Measurements from ENCODE around the gene SPTB.
"Not testable (repeated sequence)": the region's sequence is repeated elsewhere in the genome, so short reads cannot be mapped to it uniquely, and the experiment has no call there.

The SPTB gene

GRCh38 chr14:64811676-64812075 is 68.0 kb downstream of the SPTB start:
- no peak overlapping the region for H3K9ac ChIP-seq (ENCODE audit: low read depth in 1 of 2, low read length in 2 of 2)
- H3K36me3 ChIP-seq (ENCODE audit: control insufficient read depth in 2 of 2, insufficient read depth in 2 of 2, low read length in 2 of 2) = no peaks in the 10 kb centered on the region
- H3K4me3 ChIP-seq (ENCODE audit: low read length in 2 of 2) = no peak overlapping the region
- H3K27me3 ChIP-seq (ENCODE audit: control insufficient read depth in 2 of 2, insufficient read depth in 2 of 2, low read length in 2 of 2) = no peaks in the 10 kb centered on the region
- H3K27ac ChIP-seq (ENCODE audit: low read depth in 2 of 2, low read length in 2 of 2) = no peak overlapping the region
- no peaks in the 10 kb centered on the region for H3K9me3 ChIP-seq (ENCODE audit: control insufficient read depth in 2 of 2, low read length in 2 of 2)
- peaks cover 0 to 4% of the 10 kb centered on the region in 2 donors for H3K4me1 ChIP-seq (ENCODE audit: control insufficient read depth in 2 of 2, insufficient read depth in 2 of 2, low read length in 2 of 2)

- Histone ChIP-seq H3K27ac (ENCODE audit: low read depth in 2 of 2, low read length in 2 of 2) (no peak overlapping the region), H3K4me3 (ENCODE audit: low read length in 2 of 2) (no peak overlapping the region), H3K9me3 (ENCODE audit: control insufficient read depth in 2 of 2, low read length in 2 of 2) (no peaks in the 10 kb centered on the region), H3K4me1 (ENCODE audit: control insufficient read depth in 2 of 2, insufficient read depth in 2 of 2, low read length in 2 of 2) (peaks cover 0 to 4% of the 10 kb centered on the region in 2 donors), H3K27me3 (ENCODE audit: control insufficient read depth in 2 of 2, insufficient read depth in 2 of 2, low read length in 2 of 2) (no peaks in the 10 kb centered on the region), H3K36me3 (ENCODE audit: control insufficient read depth in 2 of 2, insufficient read depth in 2 of 2, low read length in 2 of 2) (no peaks in the 10 kb centered on the region), H3K9ac (ENCODE audit: low read depth in 1 of 2, low read length in 2 of 2) (no peak overlapping the region)
Observed at GRCh38 chr14:64808449-64808848, 71.3 kb downstream of the SPTB start.

- H3K27ac ChIP-seq (ENCODE audit: low read depth in 2 of 2, low read length in 2 of 2) = no peak overlapping the region
Observed at GRCh38 chr14:64807551-64807950, 72.2 kb downstream of the SPTB start.

GRCh38 chr14:64806862-64807495 is 72.7 kb downstream of the SPTB start:
- H3K36me3 ChIP-seq (ENCODE audit: control insufficient read depth in 2 of 2, insufficient read depth in 2 of 2, low read length in 2 of 2) = no peaks in the 10 kb centered on the region
- no peak overlapping the region for H3K4me3 ChIP-seq (ENCODE audit: low read length in 2 of 2)
- H3K27me3 ChIP-seq (ENCODE audit: control insufficient read depth in 2 of 2, insufficient read depth in 2 of 2, low read length in 2 of 2) = no peaks in the 10 kb centered on the region
- no peaks in the 10 kb centered on the region for H3K9me3 ChIP-seq (ENCODE audit: control insufficient read depth in 2 of 2, low read length in 2 of 2)
- no peak overlapping the region for H3K9ac ChIP-seq (ENCODE audit: low read depth in 1 of 2, low read length in 2 of 2)
- no peak overlapping the region for H3K27ac ChIP-seq (ENCODE audit: low read depth in 2 of 2, low read length in 2 of 2)
- peaks cover 0 to under 1% of the 10 kb centered on the region in 2 donors for H3K4me1 ChIP-seq (ENCODE audit: control insufficient read depth in 2 of 2, insufficient read depth in 2 of 2, low read length in 2 of 2)

More at GRCh38 chr14:64807551-64807950, 72.2 kb downstream of the SPTB start:
- Histone ChIP-seq H3K9me3 (ENCODE audit: control insufficient read depth in 2 of 2, low read length in 2 of 2) (no peaks in the 10 kb centered on the region), H3K36me3 (ENCODE audit: control insufficient read depth in 2 of 2, insufficient read depth in 2 of 2, low read length in 2 of 2) (no peaks in the 10 kb centered on the region), H3K4me3 (ENCODE audit: low read length in 2 of 2) (no peak overlapping the region), H3K4me1 (ENCODE audit: control insufficient read depth in 2 of 2, insufficient read depth in 2 of 2, low read length in 2 of 2) (peaks cover 0 to 4% of the 10 kb centered on the region in 2 donors), H3K9ac (ENCODE audit: low read depth in 1 of 2, low read length in 2 of 2) (no peak overlapping the region), H3K27me3 (ENCODE audit: control insufficient read depth in 2 of 2, insufficient read depth in 2 of 2, low read length in 2 of 2) (no peaks in the 10 kb centered on the region)

- Histone ChIP-seq H3K27ac (ENCODE audit: low read depth in 2 of 2, low read length in 2 of 2) (no peak overlapping the region), H3K27me3 (ENCODE audit: control insufficient read depth in 2 of 2, insufficient read depth in 2 of 2, low read length in 2 of 2) (no peaks in the 10 kb centered on the region), H3K36me3 (ENCODE audit: control insufficient read depth in 2 of 2, insufficient read depth in 2 of 2, low read length in 2 of 2) (no peaks in the 10 kb centered on the region), H3K4me1 (ENCODE audit: control insufficient read depth in 2 of 2, insufficient read depth in 2 of 2, low read length in 2 of 2) (no peaks in the 10 kb centered on the region), H3K4me3 (ENCODE audit: low read length in 2 of 2) (no peak overlapping the region), H3K9me3 (ENCODE audit: control insufficient read depth in 2 of 2, low read length in 2 of 2) (no peaks in the 10 kb centered on the region), H3K9ac (ENCODE audit: low read depth in 1 of 2, low read length in 2 of 2) (no peak overlapping the region)
Observed at GRCh38 chr14:64806202-64806861, 73.4 kb downstream of the SPTB start.

DNA sequence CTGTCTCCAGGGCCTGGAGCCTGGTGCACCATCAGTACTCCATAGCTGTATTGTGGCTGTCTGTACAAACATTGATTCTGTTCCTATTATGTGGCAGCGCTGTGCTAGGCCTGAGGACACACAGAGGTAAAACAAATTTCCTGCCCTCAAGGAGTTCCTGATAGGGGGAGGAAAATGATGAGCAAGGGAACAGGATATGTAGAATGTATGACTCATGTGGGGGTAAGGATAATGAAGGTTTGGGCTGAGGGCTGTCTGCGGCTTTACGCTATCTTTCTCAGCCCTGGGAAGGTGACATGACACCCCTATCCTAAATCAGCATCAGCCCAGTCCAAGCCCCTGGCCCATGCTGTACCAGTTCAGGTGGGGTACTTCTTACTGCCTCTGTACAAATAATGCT is 74.1 kb downstream of the SPTB start:
- H3K4me3 ChIP-seq (ENCODE audit: low read length in 2 of 2); H3K9me3 ChIP-seq (ENCODE audit: control insufficient read depth in 2 of 2, low read length in 2 of 2); H3K9ac ChIP-seq (ENCODE audit: low read depth in 1 of 2, low read length in 2 of 2); H3K27ac ChIP-seq (ENCODE audit: low read depth in 2 of 2, low read length in 2 of 2); H3K27me3 ChIP-seq (ENCODE audit: control insufficient read depth in 2 of 2, insufficient read depth in 2 of 2, low read length in 2 of 2); H3K4me1 ChIP-seq (ENCODE audit: control insufficient read depth in 2 of 2, insufficient read depth in 2 of 2, low read length in 2 of 2); H3K36me3 ChIP-seq (ENCODE audit: control insufficient read depth in 2 of 2, insufficient read depth in 2 of 2, low read length in 2 of 2): not testable (repeated sequence)

DNA sequence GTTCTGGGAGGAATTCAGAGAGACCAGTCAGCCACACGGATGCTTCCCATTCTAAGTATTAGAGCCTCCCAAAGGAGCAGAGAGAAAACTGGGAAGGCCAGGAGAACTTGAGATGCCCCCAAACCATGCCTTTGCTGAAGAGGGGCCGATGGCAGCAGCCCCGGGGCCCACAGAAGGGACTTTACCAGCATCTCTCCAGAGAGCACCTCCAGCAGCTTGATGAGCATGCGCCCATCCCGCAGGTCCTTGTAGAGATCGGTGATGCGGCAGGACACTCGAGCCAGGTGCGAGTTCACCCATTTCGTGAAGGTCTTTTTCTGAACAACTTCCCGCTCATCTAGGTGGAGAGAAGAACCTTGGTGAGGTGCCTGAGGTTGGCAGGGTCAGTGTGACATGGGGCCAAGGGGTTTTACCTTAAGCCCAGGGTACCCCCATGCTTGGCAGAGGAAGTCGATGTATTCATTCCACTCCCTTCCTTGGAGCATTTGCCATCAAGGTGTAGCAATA is 74.9 kb downstream of the SPTB start:
- Histone ChIP-seq H3K4me3 (ENCODE audit: low read length in 2 of 2) (no peak overlapping the region), H3K27me3 (ENCODE audit: control insufficient read depth in 2 of 2, insufficient read depth in 2 of 2, low read length in 2 of 2) (no peaks in the 10 kb centered on the region), H3K4me1 (ENCODE audit: control insufficient read depth in 2 of 2, insufficient read depth in 2 of 2, low read length in 2 of 2) (no peaks in the 10 kb centered on the region), H3K27ac (ENCODE audit: low read depth in 2 of 2, low read length in 2 of 2) (no peak overlapping the region), H3K36me3 (ENCODE audit: control insufficient read depth in 2 of 2, insufficient read depth in 2 of 2, low read length in 2 of 2) (no peaks in the 10 kb centered on the region), H3K9ac (ENCODE audit: low read depth in 1 of 2, low read length in 2 of 2) (no peak overlapping the region), H3K9me3 (ENCODE audit: control insufficient read depth in 2 of 2, low read length in 2 of 2) (no peaks in the 10 kb centered on the region)

GRCh38 chr14:64801800-64802199 is 77.9 kb downstream of the SPTB start:
- Histone ChIP-seq H3K27ac (ENCODE audit: low read depth in 2 of 2, low read length in 2 of 2) (no peak overlapping the region), H3K4me1 (ENCODE audit: control insufficient read depth in 2 of 2, insufficient read depth in 2 of 2, low read length in 2 of 2) (no peaks in the 10 kb centered on the region), H3K9ac (ENCODE audit: low read depth in 1 of 2, low read length in 2 of 2) (no peak overlapping the region), H3K27me3 (ENCODE audit: control insufficient read depth in 2 of 2, insufficient read depth in 2 of 2, low read length in 2 of 2) (no peaks in the 10 kb centered on the region), H3K9me3 (ENCODE audit: control insufficient read depth in 2 of 2, low read length in 2 of 2) (no peaks in the 10 kb centered on the region), H3K36me3 (ENCODE audit: control insufficient read depth in 2 of 2, insufficient read depth in 2 of 2, low read length in 2 of 2) (no peaks in the 10 kb centered on the region), H3K4me3 (ENCODE audit: low read length in 2 of 2) (no peak overlapping the region)

GRCh38 chr14:64801046-64801445 is 78.7 kb downstream of the SPTB start:
- no peaks in the 10 kb centered on the region for H3K4me1 ChIP-seq (ENCODE audit: control insufficient read depth in 2 of 2, insufficient read depth in 2 of 2, low read length in 2 of 2)

GRCh38 chr14:64800000-64800399 is 79.7 kb downstream of the SPTB start:
- Histone ChIP-seq H3K4me3 (ENCODE audit: low read length in 2 of 2) (no peak overlapping the region), H3K27ac (ENCODE audit: low read depth in 2 of 2, low read length in 2 of 2) (no peak overlapping the region), H3K36me3 (ENCODE audit: control insufficient read depth in 2 of 2, insufficient read depth in 2 of 2, low read length in 2 of 2) (no peaks in the 10 kb centered on the region), H3K27me3 (ENCODE audit: control insufficient read depth in 2 of 2, insufficient read depth in 2 of 2, low read length in 2 of 2) (no peaks in the 10 kb centered on the region), H3K9me3 (ENCODE audit: control insufficient read depth in 2 of 2, low read length in 2 of 2) (no peaks in the 10 kb centered on the region), H3K4me1 (ENCODE audit: control insufficient read depth in 2 of 2, insufficient read depth in 2 of 2, low read length in 2 of 2) (no peaks in the 10 kb centered on the region), H3K9ac (ENCODE audit: low read depth in 1 of 2, low read length in 2 of 2) (no peak overlapping the region)

More at GRCh38 chr14:64801046-64801445, 78.7 kb downstream of the SPTB start:
- H3K9ac ChIP-seq (ENCODE audit: low read depth in 1 of 2, low read length in 2 of 2) = no peak overlapping the region
- no peaks in the 10 kb centered on the region for H3K9me3 ChIP-seq (ENCODE audit: control insufficient read depth in 2 of 2, low read length in 2 of 2)
- H3K27ac ChIP-seq (ENCODE audit: low read depth in 2 of 2, low read length in 2 of 2) = no peak overlapping the region
- no peaks in the 10 kb centered on the region for H3K36me3 ChIP-seq (ENCODE audit: control insufficient read depth in 2 of 2, insufficient read depth in 2 of 2, low read length in 2 of 2)
- no peak overlapping the region for H3K4me3 ChIP-seq (ENCODE audit: low read length in 2 of 2)
- no peaks in the 10 kb centered on the region for H3K27me3 ChIP-seq (ENCODE audit: control insufficient read depth in 2 of 2, insufficient read depth in 2 of 2, low read length in 2 of 2)
